GM18951 (cell line): Measurements from ENCODE around the gene SNAP47.

Experiments
- POLR2A ChIP-seq: IDR thresholded peaks from 4 replicates; pipeline ENCODE4 v1.6.1; 2011; ENCODE audit warnings: mild to moderate bottlenecking; ENCODE audit not compliant: insufficient read length, insufficient read depth; ENCODE audit errors: extremely low read depth
- in situ Hi-C: fragments of 300-500 bp; cut with MboI; formaldehyde crosslinking; loops from one replicate; pipeline ENCODE4 v1.12.0; 2022; ENCODE audit warnings: low sequenced_read_pairs, mixed read lengths, inconsistent platforms; ENCODE audit not compliant: unreplicated experiment

The SNAP47 gene

GRCh38 chr1:227789084-227790033 is 54.1 kb downstream of the SNAP47 start:
- in situ Hi-C loops: no loop called here
- no peak for TF ChIP-seq POLR2A

- in situ Hi-C loops: no loop called here
- TF ChIP-seq POLR2A: no peak
These were observed 54.8 kb downstream of the SNAP47 start for GRCh38 chr1:227790034-227790400.

GRCh38 chr1:227790868-227791267 is 55.6 kb downstream of the SNAP47 start:
- no peak for TF ChIP-seq POLR2A
- in situ Hi-C loops: no loop called here

- in situ Hi-C loops: no loop called here
- TF ChIP-seq POLR2A: no peak
These were observed 56.3 kb downstream of the SNAP47 start for GRCh38 chr1:227791425-227792143.

- in situ Hi-C loops: no loop called here
- TF ChIP-seq POLR2A: no peak
These were observed 57.2 kb downstream of the SNAP47 start for GRCh38 chr1:227792216-227793078.

GRCh38 chr1:227793079-227793947 is 58.1 kb downstream of the SNAP47 start:
- no peak for TF ChIP-seq POLR2A
- in situ Hi-C loops: no loop called here

GRCh38 chr1:227793948-227794816 is 58.9 kb downstream of the SNAP47 start:
- in situ Hi-C loops: no loop called here
- no peak for TF ChIP-seq POLR2A

- TF ChIP-seq POLR2A: no peak
- in situ Hi-C loops: no loop called here
These were observed 59.6 kb downstream of the SNAP47 start for GRCh38 chr1:227794817-227795192.

- TF ChIP-seq POLR2A: no peak
These were observed 60.5 kb downstream of the SNAP47 start for GRCh38 chr1:227795732-227796131.

GRCh38 chr1:227796359-227796915 is 61.2 kb downstream of the SNAP47 start:
- in situ Hi-C loops: no loop called here
- no peak for TF ChIP-seq POLR2A

More at GRCh38 chr1:227795732-227796131, 60.5 kb downstream of the SNAP47 start:
- in situ Hi-C loops: no loop called here

- in situ Hi-C loops: no loop called here
- no peak for TF ChIP-seq POLR2A
These were observed 61.9 kb downstream of the SNAP47 start for GRCh38 chr1:227797144-227797543.
